ENCODE measurements around the gene CPNE7. TPM values are rescaled to one million over a fixed set of nuclear protein-coding genes. Genes with fewer than 3 reads are reported as not detected.

CPNE7 gene
- total RNA-seq, 2 donors from 2014 or later, result 1.5 to 2.1 TPM

DNA sequence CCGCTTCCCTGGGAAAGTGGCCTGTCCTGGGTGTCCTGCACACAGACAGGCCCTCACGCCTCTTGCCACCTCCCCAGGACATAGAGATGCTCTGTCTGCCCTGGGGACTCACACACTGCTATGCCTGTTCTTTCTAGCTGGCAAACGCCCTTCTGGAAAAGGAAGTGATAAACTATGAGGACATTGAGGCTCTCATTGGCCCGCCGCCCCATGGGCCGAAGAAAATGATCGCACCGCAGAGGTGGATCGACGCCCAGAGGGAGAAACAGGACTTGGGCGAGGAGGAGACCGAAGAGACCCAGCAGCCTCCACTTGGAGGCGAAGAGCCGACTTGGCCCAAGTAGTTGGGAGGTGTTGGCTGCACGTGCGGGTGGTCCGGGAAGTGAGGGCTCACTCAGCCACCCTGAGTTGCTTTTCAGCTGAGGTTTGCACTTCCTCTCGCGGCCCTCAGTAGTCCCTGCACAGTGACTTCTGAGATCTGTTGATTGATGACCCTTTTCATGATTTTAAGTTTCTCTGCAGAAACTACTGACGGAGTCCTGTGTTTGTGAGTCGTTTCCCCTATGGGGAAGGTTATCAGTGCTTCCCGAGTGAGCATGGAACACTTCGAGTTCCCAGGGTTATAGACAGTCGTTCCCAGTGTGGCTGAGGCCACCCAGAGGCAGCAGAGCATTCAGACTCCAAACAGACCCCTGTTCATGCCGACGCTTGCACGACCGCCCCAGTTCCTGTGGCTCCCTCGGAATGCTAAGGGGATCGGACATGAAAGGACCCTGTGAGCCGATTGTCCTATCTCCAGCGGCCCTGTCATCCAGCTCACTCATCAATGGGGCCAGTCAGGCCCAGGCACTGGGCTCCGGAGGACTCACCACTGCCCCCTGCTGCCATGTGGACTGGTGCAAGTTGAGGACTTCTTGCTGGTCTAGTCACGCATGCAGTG is 18.5 kb upstream of the CPNE7 start:
- H3K4me1 ChIP-seq (ENCODE audit: control insufficient read depth, insufficient read depth, low read length), result no peaks in the 10 kb centered on the region
- peak overlapping the region; percentile 90 for H3K27ac Mint-ChIP-seq
- H3K4me1 Mint-ChIP-seq, result peaks cover 9% of the 10 kb centered on the region
- WGBS, 2 experiments (ENCODE audit: insufficient coverage in 1 of 2, insufficient read length in 1 of 2), result 81 to 84% methylated on average over 33 to 34 of the region's 34 CpGs
- H3K9me3 ChIP-seq (ENCODE audit: control insufficient read depth, low read length), result no peaks in the 10 kb centered on the region
- H3K36me3 Mint-ChIP-seq (ENCODE audit: low read depth), result peaks cover 46% of the 10 kb centered on the region
- H3K36me3 ChIP-seq (ENCODE audit: control insufficient read depth, insufficient read depth, low read length), result peaks cover 51% of the 10 kb centered on the region
- H3K4me3 Mint-ChIP-seq, result no peak overlapping the region
- H3K27me3 Mint-ChIP-seq (ENCODE audit: insufficient read depth), result no peaks in the 10 kb centered on the region
- H3K9ac ChIP-seq (ENCODE audit: extremely low read depth, low read length, poor library complexity, severe bottlenecking), result no peak overlapping the region
- TF ChIP-seq, protein P1, sequence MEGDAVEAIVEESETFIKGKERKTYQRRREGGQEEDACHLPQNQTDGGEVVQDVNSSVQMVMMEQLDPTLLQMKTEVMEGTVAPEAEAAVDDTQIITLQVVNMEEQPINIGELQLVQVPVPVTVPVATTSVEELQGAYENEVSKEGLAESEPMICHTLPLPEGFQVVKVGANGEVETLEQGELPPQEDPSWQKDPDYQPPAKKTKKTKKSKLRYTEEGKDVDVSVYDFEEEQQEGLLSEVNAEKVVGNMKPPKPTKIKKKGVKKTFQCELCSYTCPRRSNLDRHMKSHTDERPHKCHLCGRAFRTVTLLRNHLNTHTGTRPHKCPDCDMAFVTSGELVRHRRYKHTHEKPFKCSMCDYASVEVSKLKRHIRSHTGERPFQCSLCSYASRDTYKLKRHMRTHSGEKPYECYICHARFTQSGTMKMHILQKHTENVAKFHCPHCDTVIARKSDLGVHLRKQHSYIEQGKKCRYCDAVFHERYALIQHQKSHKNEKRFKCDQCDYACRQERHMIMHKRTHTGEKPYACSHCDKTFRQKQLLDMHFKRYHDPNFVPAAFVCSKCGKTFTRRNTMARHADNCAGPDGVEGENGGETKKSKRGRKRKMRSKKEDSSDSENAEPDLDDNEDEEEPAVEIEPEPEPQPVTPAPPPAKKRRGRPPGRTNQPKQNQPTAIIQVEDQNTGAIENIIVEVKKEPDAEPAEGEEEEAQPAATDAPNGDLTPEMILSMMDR (conservative IDR thresholded peaks at IDR 0.05), result peak; percentile 89
- H3K27me3 ChIP-seq (ENCODE audit: control insufficient read depth, insufficient read depth, low read length, poor library complexity, severe bottlenecking), result no peaks in the 10 kb centered on the region
- peak overlapping the region; percentile 73 for H3K27ac ChIP-seq (ENCODE audit: low read depth, low read length)
- peak; percentile 98 for DNase-seq
- no peak overlapping the region for H3K4me3 ChIP-seq (ENCODE audit: low read length)
- H3K9me3 Mint-ChIP-seq, result no peaks in the 10 kb centered on the region

DNA sequence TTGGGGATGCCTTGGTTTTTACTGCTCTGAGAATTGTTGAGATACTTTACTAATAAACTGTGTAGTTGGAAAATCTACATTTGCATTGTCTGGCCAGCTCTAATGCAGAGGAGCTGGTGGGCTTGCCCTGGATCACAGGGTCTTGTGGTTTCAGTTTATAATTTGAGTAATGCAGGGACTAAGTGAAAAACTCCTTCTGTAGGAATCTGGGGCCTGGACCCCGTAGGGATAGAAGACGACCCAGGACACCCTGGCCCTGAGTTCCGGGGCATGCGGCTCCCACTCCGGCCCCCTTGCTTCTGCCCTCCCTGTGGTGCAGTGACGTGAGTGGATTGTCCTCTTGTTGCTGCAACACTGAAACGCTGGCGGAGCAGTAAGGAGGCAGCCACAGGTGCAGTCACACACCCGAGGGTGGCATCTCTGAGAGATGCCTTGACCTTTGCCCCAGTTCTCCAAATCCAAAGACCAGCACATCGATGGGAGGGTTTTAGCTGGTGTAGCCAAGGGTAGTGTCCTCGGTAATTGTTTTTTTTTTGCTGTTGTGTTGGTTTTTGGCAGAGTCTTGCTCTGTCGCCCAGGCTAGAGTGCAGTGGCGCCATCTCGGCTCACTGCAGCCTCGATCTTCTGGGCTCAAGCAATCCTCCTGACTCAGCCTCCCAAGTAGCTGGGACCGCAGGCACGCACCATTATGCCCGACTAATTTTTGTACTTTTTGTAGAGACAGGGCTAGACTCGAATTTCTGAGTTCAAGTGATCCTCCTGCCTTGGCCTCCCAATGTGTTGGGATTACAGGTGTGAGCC is 17.7 kb upstream of the CPNE7 start:
- DNase-seq, result no peak
- Histone ChIP-seq H3K27me3 (ENCODE audit: control insufficient read depth, insufficient read depth, low read length, poor library complexity, severe bottlenecking) (no peaks in the 10 kb centered on the region), H3K4me1 (ENCODE audit: control insufficient read depth, insufficient read depth, low read length) (no peaks in the 10 kb centered on the region), H3K9ac (ENCODE audit: extremely low read depth, low read length, poor library complexity, severe bottlenecking) (no peak overlapping the region), H3K4me3 (ENCODE audit: low read length) (no peak overlapping the region), H3K27ac (ENCODE audit: low read depth, low read length) (no peak overlapping the region), H3K9me3 (ENCODE audit: control insufficient read depth, low read length) (no peaks in the 10 kb centered on the region), H3K36me3 (ENCODE audit: control insufficient read depth, insufficient read depth, low read length) (peaks cover 52% of the 10 kb centered on the region)
- peaks cover 17% of the 10 kb centered on the region for H3K4me1 Mint-ChIP-seq
- H3K4me3 Mint-ChIP-seq, result no peak overlapping the region
- no peaks in the 10 kb centered on the region for H3K27me3 Mint-ChIP-seq (ENCODE audit: insufficient read depth)
- H3K27ac Mint-ChIP-seq, result peak overlapping the region; percentile 90
- TF ChIP-seq, protein P1 (conservative IDR thresholded peaks at IDR 0.05), result no peak
- peaks cover 46% of the 10 kb centered on the region for H3K36me3 Mint-ChIP-seq (ENCODE audit: low read depth)
- 94 to 97% methylated on average over 16 to 19 of the region's 19 CpGs for WGBS, 2 experiments (ENCODE audit: insufficient coverage in 1 of 2, insufficient read length in 1 of 2)
- H3K9me3 Mint-ChIP-seq, result no peaks in the 10 kb centered on the region

GRCh38 chr16:89560378-89561141 is 15.0 kb upstream of the CPNE7 start, which contains the start of gene RPL13:
Gene RPL13, plus strand, starts transcription at chr16:89560682. Its CDS starts 278 bp downstream, at chr16:89560960.
- Mint-ChIP-seq H3K4me3 (peak within 1 kb of the TSS; percentile 94), H3K27ac (peak within 1 kb of the TSS; percentile 99), H3K27me3 (ENCODE audit: insufficient read depth) (no peaks in the 10 kb centered on the region), H3K36me3 (ENCODE audit: low read depth) (peaks cover 58% of the 10 kb centered on the region), H3K9me3 (no peaks in the 10 kb centered on the region), H3K4me1 (peaks cover 42% of the 10 kb centered on the region)
- Histone ChIP-seq H3K36me3 (ENCODE audit: control insufficient read depth, insufficient read depth, low read length) (peaks cover 64% of the 10 kb centered on the region), H3K27ac (ENCODE audit: low read depth, low read length) (peak within 1 kb of the TSS; percentile 97), H3K4me1 (ENCODE audit: control insufficient read depth, insufficient read depth, low read length) (peaks cover 8% of the 10 kb centered on the region), H3K9me3 (ENCODE audit: control insufficient read depth, low read length) (no peaks in the 10 kb centered on the region), H3K4me3 (ENCODE audit: low read length) (peak within 1 kb of the TSS; percentile 87), H3K9ac (ENCODE audit: extremely low read depth, low read length, poor library complexity, severe bottlenecking) (peak within 1 kb of the TSS; percentile 99), H3K27me3 (ENCODE audit: control insufficient read depth, insufficient read depth, low read length, poor library complexity, severe bottlenecking) (no peaks in the 10 kb centered on the region)
- peak; percentile 97 for DNase-seq
- 0% methylated on average over 27 to 87 of the region's 87 CpGs for WGBS, 2 experiments (ENCODE audit: insufficient coverage in 1 of 2, insufficient read length in 1 of 2)
- TF ChIP-seq, protein P1 (conservative IDR thresholded peaks at IDR 0.05), result no peak
